Left renal cortex interstitium (tissue), 4 donors: ENCODE data around the gene COL4A2. TPM values are rescaled to one million over a fixed set of nuclear protein-coding genes. Genes with fewer than 3 reads are reported as not detected.
"Not testable (repeated sequence)": the region's sequence is repeated elsewhere in the genome, so short reads cannot be mapped to it uniquely, and the experiment has no call there.

ENCODE experiments used
- DNase-seq, 4 donors: peaks; one replicate each; pipeline ENCODE4 v3.0.0-alpha.2; 2013; ENCODE audit warnings: low read depth in 4 of 4, low spot score in 2 of 4, missing footprints in 1 of 4
- polyA plus RNA-seq, 4 donors: library from polyadenylated mRNA; unstranded; fragments of 120-200 nt; gene quantifications; one replicate each; pipeline ENCODE4 v1.2.1, GENCODE V29; 2013; ENCODE audit not compliant: insufficient read length in 4 of 4

Gene COL4A2
- polyA plus RNA-seq, 4 donors, result 413 to 571 (median 494) TPM

- no peak for DNase-seq
Observed at GRCh38 chr13:110447801-110448200, 140.7 kb downstream of the COL4A2 start.

GRCh38 chr13:110448230-110448629 lies 141.1 kb downstream of the COL4A2 start:
- DNase-seq, result no peak

- DNase-seq, result no peak
Observed at GRCh38 chr13:110448677-110449076, 141.6 kb downstream of the COL4A2 start.

- no peak for DNase-seq
Observed at GRCh38 chr13:110449219-110450015, 142.3 kb downstream of the COL4A2 start.

- no peak for DNase-seq
Observed at GRCh38 chr13:110450016-110450900, 143.2 kb downstream of the COL4A2 start.

DNA sequence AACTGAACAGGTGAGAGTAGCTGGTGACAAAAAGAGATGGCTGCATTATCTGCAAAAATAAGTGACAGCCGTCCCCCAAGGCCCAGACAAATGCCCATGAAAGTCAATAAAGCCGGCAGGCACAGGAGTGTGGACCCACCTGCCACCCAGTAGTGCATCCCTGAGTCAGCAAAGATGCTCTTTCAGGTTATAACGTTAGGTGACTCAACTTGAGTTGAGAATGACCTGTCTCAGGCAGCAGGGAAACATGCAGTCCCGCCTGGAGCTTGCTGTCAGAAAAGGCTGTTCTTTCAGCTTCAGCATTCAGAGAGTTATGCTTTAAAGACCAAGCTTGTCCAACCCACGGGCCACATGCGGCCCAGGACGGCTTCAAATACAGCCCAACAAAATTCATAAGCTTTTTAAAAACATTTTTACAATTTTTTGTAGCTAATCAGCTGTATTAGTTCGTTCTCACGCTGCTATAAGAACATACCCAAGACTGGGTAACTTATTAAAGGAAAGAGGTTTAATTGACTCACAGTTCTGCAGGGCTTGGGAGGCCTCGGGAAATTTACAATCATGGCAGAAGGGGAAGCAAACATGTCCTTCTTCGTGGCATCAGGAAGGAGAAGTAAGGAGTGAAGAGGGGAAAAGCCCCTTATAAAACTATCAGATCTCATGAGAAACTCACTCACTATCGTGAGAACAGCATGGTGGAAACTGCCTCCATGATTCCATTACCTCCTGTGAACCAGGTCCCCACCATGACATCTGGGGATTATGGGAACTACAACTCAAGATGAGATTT lies 144.1 kb downstream of the COL4A2 start:
- DNase-seq, result no peak

DNA sequence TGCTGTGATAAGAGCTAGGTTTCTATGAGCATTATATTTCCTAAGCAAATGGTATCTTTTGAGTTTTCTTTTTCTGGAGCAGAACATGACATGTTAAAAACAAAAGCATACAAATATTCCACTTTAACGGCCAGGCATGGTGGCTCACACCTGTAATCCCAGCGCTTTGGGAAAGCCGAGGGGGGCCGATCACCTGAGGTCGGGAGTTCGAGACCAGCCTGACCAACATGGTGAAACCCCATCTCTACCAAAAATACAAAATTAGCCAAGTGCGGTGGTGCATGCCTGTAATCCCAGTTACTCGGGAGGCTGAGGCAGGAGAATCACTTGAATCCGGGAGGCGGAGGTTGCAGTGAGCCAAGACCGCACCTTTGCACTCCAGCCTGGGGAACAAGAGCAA lies 146.0 kb downstream of the COL4A2 start:
- DNase-seq, result not testable (repeated sequence)

DNA sequence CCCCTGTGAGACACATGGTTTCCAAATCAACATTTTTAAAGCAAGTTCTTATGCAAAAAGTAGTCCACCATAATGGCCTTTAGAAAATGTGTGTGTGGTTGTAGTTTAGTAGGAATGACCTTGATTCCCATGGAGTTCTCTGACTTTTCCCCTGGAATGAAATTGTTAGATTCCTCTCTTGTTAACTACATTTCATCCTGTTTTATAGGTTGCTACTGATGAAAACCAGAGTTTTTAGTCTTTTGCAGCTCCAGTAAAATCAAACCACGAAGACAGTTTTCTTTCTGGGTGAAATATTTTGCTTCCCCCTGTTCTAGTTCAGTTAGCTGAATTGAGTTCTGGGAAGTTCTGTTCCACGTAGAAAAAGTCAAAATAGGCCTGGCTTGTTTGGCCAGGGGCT lies 146.7 kb downstream of the COL4A2 start:
- no peak for DNase-seq

DNA sequence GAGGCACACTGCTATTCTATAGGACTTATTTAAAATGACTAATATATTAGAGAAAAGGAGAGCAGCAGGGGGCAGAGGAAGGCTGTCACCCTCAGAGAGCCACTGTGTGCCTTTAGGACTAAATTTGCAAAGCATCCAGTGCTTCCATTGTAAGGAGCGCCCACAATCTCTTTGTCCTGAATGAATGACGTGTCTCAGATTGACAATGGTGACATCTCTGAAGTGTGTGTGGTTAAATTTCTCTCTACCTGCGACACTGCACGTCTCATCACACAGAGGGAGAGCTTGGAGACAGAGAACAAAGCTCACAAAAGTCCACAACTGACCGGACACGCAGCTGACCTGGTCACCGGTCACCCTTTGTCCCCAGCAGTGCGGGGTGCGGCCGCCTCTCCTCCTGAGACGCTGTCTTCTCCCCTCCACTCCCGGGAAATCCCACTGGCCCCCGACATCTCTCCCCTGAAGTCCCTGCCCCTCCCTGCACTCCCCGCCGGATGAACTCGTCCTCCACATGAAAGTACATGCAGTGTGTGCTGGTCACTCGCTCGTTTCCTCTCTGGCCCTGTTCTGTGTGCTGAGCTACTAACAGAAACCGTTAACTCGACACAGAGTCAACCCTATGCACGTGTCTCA lies 147.3 kb downstream of the COL4A2 start:
- no peak for DNase-seq

GRCh38 chr13:110454956-110455355 lies 147.9 kb downstream of the COL4A2 start:
- no peak for DNase-seq

GRCh38 chr13:110455444-110455843 lies 148.4 kb downstream of the COL4A2 start:
- DNase-seq, result no peak

GRCh38 chr13:110455941-110456340 lies 148.9 kb downstream of the COL4A2 start:
- peak in 1 of 4 donors; percentile 55 for DNase-seq

- DNase-seq, result no peak
Observed at GRCh38 chr13:110456550-110456949, 149.5 kb downstream of the COL4A2 start.

DNA sequence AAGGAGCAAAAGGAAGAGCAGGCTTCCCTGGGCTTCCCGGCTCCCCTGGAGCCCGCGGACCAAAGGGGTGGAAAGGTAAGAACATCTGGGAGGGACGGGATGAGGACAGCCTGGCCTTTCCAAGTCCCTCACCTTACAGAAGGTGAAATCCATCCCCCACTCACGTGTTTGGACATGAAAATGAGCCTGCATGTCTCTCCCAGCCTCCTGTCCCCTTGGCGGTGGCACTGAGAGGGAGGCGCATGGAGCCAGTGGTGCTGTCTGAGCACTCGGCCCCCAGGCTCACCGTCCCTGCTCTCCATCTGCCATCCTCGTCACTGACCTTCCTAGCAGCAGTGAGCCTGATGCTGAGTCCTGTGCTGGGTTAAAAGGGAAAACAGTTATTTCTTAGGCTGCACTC lies 150.3 kb downstream of the COL4A2 start:
- DNase-seq, result no peak

DNA sequence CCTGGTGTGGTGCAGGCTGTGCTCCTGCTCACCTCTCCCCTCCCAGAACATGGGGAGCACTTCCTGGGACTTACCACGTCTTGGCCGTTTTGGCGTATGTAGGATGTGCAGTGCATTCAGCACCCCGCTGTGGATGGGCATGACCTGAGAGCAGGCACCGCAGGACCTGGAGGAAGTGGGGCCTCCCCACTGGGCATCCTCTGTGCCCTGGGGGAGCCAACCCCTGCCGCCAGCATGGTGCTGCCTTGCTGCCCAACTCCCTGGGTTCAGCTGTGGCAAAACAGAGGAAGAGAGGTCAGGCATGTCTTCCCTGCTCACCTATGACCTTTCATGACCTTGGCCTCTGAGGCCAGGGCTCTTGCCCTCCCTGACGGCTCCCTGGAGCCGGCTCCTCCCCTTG lies 150.9 kb downstream of the COL4A2 start:
- DNase-seq, result no peak

GRCh38 chr13:110458594-110459365 lies 151.7 kb downstream of the COL4A2 start:
- DNase-seq, result no peak

GRCh38 chr13:110462091-110462490 lies 155.0 kb downstream of the COL4A2 start:
- DNase-seq, result no peak

- no peak for DNase-seq
Observed at GRCh38 chr13:110463156-110463555, 156.1 kb downstream of the COL4A2 start.

GRCh38 chr13:110463871-110464510 lies 156.9 kb downstream of the COL4A2 start:
- DNase-seq, result no peak
